Neural cell (in vitro differentiated cells): ENCODE data around the gene ENPP7.

Source experiments
- EP300 ChIP-seq: fragments of 450-650 bp; conservative IDR thresholded peaks from 2 replicates; pipeline ENCODE4 v1.6.1; 2014; ENCODE audit warnings: antibody characterized with exemption, mild to moderate bottlenecking, moderate library complexity; ENCODE audit not compliant: poor library complexity, severe bottlenecking
- EZH2 ChIP-seq: fragments of 200-600, 300-800 bp; shearing (Covaris generic), sonication (generic); IDR thresholded peaks from 2 replicates; pipeline ENCODE4 v1.6.1; 2014; ENCODE audit warnings: antibody characterized with exemption, low read length, borderline replicate concordance, mild to moderate bottlenecking; ENCODE audit not compliant: insufficient read depth, poor library complexity, severe bottlenecking
- POLR2AphosphoS5 ChIP-seq: IDR thresholded peaks from 2 replicates; pipeline ENCODE4 v1.6.1; 2012
- RAD21 ChIP-seq: fragments of 450-650 bp; conservative IDR thresholded peaks from 2 replicates; pipeline ENCODE4 v1.6.1; 2014; ENCODE audit warnings: antibody characterized with exemption, mild to moderate bottlenecking, moderate library complexity
- SMC3 ChIP-seq: fragments of 450-650 bp; conservative IDR thresholded peaks from 2 replicates; pipeline ENCODE4 v1.6.1; 2014; ENCODE audit warnings: antibody characterized with exemption, mild to moderate bottlenecking, moderate library complexity; ENCODE audit not compliant: poor library complexity
- TAF1 ChIP-seq: IDR thresholded peaks from 2 replicates; pipeline ENCODE4 v1.6.1; 2012; ENCODE audit warnings: low read depth
- TF ChIP-seq, protein P1 (sequence below): fragments of 450-650 bp; IDR thresholded peaks from 2 replicates; pipeline ENCODE4 v1.5.1; 2014; ENCODE audit warnings: antibody characterized with exemption, mild to moderate bottlenecking, moderate library complexity; ENCODE audit not compliant: poor library complexity, severe bottlenecking
- TF ChIP-seq, protein P2 (sequence below): IDR thresholded peaks from 2 replicates; pipeline ENCODE4 v1.6.1; 2012; ENCODE audit warnings: borderline replicate concordance

DNA sequence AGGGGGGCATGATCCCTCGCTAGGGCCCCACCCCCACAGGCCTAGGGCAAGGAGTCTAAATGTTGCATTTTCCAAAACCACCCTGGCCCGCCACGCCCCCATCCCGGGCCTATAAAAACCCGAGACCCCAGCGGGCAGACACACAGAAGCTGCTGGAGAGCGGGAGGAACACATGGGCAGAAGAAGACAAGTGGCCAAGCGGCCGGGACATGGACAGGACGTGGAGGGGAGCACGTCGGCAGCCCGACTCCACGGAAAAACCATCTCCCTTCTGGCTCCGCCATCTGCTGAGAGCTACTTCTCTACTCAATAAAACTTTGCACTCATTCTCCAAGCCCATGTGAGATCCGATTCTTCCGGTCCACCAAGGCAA, 34.1 kb upstream of the ENPP7 start:
- TF ChIP-seq EP300: no peak
- TF ChIP-seq, protein P1, sequence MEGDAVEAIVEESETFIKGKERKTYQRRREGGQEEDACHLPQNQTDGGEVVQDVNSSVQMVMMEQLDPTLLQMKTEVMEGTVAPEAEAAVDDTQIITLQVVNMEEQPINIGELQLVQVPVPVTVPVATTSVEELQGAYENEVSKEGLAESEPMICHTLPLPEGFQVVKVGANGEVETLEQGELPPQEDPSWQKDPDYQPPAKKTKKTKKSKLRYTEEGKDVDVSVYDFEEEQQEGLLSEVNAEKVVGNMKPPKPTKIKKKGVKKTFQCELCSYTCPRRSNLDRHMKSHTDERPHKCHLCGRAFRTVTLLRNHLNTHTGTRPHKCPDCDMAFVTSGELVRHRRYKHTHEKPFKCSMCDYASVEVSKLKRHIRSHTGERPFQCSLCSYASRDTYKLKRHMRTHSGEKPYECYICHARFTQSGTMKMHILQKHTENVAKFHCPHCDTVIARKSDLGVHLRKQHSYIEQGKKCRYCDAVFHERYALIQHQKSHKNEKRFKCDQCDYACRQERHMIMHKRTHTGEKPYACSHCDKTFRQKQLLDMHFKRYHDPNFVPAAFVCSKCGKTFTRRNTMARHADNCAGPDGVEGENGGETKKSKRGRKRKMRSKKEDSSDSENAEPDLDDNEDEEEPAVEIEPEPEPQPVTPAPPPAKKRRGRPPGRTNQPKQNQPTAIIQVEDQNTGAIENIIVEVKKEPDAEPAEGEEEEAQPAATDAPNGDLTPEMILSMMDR: no peak
- no peak for TF ChIP-seq POLR2AphosphoS5
- TF ChIP-seq EZH2: no peak
- no peak for TF ChIP-seq RAD21
- TF ChIP-seq, protein P2, sequence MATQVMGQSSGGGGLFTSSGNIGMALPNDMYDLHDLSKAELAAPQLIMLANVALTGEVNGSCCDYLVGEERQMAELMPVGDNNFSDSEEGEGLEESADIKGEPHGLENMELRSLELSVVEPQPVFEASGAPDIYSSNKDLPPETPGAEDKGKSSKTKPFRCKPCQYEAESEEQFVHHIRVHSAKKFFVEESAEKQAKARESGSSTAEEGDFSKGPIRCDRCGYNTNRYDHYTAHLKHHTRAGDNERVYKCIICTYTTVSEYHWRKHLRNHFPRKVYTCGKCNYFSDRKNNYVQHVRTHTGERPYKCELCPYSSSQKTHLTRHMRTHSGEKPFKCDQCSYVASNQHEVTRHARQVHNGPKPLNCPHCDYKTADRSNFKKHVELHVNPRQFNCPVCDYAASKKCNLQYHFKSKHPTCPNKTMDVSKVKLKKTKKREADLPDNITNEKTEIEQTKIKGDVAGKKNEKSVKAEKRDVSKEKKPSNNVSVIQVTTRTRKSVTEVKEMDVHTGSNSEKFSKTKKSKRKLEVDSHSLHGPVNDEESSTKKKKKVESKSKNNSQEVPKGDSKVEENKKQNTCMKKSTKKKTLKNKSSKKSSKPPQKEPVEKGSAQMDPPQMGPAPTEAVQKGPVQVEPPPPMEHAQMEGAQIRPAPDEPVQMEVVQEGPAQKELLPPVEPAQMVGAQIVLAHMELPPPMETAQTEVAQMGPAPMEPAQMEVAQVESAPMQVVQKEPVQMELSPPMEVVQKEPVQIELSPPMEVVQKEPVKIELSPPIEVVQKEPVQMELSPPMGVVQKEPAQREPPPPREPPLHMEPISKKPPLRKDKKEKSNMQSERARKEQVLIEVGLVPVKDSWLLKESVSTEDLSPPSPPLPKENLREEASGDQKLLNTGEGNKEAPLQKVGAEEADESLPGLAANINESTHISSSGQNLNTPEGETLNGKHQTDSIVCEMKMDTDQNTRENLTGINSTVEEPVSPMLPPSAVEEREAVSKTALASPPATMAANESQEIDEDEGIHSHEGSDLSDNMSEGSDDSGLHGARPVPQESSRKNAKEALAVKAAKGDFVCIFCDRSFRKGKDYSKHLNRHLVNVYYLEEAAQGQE: no peak
- TF ChIP-seq TAF1: no peak
- no peak for TF ChIP-seq SMC3
